ENCODE measurements around the gene PARP11. TPM values are rescaled to one million over a fixed set of nuclear protein-coding genes. Genes with fewer than 3 reads are reported as not detected.

Gene PARP11, protein sequence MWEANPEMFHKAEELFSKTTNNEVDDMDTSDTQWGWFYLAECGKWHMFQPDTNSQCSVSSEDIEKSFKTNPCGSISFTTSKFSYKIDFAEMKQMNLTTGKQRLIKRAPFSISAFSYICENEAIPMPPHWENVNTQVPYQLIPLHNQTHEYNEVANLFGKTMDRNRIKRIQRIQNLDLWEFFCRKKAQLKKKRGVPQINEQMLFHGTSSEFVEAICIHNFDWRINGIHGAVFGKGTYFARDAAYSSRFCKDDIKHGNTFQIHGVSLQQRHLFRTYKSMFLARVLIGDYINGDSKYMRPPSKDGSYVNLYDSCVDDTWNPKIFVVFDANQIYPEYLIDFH
- 10 to 100 TPM; 14.6 to 19.9 (median 18.9) TPM for polyA plus RNA-seq (ENCODE audit: insufficient read length in 4 of 4)

DNA sequence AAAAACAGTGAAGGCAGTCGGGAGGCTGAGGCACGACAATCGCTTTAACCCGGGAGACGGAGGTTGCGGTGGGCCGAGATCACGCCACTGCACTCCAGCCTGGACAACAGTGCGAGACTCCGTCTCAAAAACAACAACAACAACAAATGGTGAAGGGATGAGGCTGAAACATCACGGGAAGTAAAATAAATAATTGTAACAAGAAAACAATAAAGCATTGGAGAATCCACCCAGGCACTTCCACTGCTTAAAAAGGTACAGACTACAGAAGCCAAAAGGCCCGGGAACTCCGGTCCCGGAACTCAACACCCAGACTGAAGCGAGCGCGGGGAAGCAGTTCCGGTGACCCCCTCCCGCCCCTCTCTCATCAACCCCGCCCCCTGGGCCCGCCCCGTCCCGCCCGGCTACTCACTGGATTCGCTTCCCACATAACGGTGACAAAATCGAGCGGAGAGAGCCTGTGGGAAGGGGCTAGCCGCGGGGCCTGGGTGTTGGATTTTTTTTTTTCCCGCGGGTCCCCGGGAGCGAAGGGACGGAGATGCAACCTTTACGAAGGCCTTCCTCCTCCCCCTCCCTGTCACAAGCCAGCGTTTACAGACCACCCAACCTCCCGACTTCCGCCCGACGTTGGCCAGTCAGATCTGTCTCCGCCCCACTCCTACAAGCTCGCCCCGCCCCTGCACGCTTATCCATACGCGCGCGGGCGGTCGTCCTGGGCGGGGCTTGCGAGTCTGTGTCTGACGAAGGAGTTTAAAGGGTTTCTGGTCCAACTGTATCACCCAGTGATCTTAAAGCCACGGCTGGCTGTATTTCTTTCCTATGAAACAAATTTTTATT is at the start of gene PARP11:
PARP11 (minus strand) TSS at position 600 of the 837 bp plus-strand sequence; CDS start at position 430, 170 bp downstream.
- DNase-seq (ENCODE audit: low read depth in 4 of 4, low spot score in 3 of 4), result peak; percentile 91 to 95 (median 94)

- DNase-seq (ENCODE audit: low read depth in 4 of 4, low spot score in 3 of 4), result no peak
These were observed 48.8 kb upstream of the PARP11 start for GRCh38 chr12:3922033-3922432.

- no peak for DNase-seq (ENCODE audit: low read depth in 4 of 4, low spot score in 3 of 4)
These were observed 48.3 kb upstream of the PARP11 start for GRCh38 chr12:3921526-3921925.

DNA sequence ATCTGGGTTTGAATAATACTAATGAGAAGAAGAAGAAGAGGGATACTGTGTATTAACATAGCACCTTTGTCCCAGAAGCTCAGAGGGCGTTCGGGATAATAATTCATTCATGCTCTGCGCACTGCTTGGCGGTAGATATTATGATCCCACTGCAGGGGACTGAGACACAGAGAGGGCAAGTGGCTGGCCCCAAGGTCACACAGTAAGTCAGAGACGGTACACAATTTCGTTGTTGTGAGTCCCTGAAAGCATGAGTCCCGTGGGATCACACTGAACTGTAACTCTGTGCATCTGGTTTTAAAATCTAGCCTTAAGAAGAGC is 47.9 kb upstream of the PARP11 start:
- DNase-seq (ENCODE audit: low read depth in 4 of 4, low spot score in 3 of 4), result no peak

- DNase-seq (ENCODE audit: low read depth in 4 of 4, low spot score in 3 of 4), result no peak
These were observed 47.4 kb upstream of the PARP11 start for GRCh38 chr12:3920351-3921150.

DNA sequence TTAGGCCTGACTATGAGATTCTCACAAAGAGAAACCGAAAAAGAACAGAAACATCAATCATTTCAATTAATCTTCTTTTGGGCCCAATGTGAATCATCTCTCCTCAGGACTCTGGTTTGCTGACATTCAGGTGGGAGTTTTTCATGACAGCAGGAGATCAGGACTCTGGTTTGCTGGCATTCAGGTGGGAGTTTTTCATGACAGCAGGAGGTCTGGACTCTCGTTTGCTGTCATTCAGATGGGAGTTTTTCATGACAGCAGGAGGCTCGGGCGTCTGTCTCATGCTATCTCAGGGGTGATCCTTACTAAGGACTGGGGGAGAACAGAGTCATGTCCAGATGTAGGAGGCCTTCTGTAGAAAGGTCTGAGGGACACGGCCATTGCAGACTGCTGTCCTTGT is 40.1 kb upstream of the PARP11 start:
- no peak for DNase-seq (ENCODE audit: low read depth in 4 of 4, low spot score in 3 of 4)

- DNase-seq (ENCODE audit: low read depth in 4 of 4, low spot score in 3 of 4), result no peak
These were observed 39.7 kb upstream of the PARP11 start for GRCh38 chr12:3912863-3913262.

GRCh38 chr12:3911409-3911808 is 38.2 kb upstream of the PARP11 start:
- DNase-seq (ENCODE audit: low read depth in 4 of 4, low spot score in 3 of 4), result no peak

- DNase-seq (ENCODE audit: low read depth in 4 of 4, low spot score in 3 of 4), result no peak
These were observed 32.5 kb upstream of the PARP11 start for GRCh38 chr12:3905664-3906063.

DNA sequence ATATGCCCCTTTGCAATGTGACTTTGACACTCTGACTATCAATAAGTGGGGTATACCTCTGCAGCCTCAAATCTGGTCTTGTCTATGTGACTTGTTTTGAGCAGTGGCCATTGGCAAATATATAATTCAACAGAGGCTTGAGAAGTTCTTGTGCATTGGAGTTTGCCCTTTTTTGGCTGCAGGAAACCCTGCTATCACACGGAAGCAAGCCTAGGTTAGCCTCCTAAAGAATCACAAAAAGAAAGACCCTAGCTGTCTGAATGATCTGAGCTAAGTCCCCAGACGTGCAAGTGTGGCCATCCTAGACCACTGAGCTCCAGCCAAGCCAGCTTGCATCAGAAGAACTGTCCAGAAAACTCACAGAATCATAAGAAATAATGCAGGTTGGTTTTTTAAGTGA is 31.8 kb upstream of the PARP11 start:
- no peak for DNase-seq (ENCODE audit: low read depth in 4 of 4, low spot score in 3 of 4)

- DNase-seq (ENCODE audit: low read depth in 4 of 4, low spot score in 3 of 4), result no peak
These were observed 29.7 kb upstream of the PARP11 start for GRCh38 chr12:3902921-3903320.

DNA sequence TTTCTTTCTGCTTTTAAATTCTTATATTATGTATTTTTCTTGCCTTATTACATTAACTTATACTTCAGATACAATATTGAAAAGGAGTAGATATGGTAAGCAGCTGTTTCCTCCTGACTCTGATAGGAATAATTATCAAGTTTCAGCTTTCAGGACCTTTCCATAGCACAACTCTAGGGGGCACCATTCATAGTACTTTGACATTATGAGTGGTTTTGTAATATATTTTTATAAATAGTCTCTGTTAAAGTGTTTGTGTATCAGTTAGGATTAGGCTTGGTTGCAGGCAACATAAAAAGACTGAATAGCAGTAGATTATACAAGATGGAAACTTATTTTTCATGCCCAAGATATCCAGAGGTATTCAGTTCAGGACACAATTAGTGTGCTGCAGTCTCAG is 27.9 kb upstream of the PARP11 start:
- no peak for DNase-seq (ENCODE audit: low read depth in 4 of 4, low spot score in 3 of 4)

DNA sequence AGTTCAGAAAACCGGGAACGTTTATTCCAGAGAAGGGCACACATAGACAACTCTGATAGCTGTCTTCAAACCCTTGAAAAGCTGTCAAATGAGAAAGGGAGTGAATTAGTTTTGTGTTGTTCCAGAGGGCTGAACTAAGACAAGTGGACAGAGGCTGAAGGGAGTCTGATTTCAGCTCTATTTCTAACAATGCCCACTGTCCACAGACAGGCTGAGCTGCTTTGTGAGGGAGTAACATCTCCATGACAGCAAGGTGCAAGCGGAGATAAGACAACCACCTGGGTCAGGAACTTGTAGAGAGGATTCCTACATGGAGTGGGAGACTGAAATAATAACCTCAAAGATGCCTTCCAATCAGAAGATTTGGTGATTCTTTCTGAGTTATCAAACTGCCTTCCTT is 25.6 kb upstream of the PARP11 start:
- no peak for DNase-seq (ENCODE audit: low read depth in 4 of 4, low spot score in 3 of 4)

- no peak for DNase-seq (ENCODE audit: low read depth in 4 of 4, low spot score in 3 of 4)
These were observed 24.3 kb upstream of the PARP11 start for GRCh38 chr12:3897371-3897971.

DNA sequence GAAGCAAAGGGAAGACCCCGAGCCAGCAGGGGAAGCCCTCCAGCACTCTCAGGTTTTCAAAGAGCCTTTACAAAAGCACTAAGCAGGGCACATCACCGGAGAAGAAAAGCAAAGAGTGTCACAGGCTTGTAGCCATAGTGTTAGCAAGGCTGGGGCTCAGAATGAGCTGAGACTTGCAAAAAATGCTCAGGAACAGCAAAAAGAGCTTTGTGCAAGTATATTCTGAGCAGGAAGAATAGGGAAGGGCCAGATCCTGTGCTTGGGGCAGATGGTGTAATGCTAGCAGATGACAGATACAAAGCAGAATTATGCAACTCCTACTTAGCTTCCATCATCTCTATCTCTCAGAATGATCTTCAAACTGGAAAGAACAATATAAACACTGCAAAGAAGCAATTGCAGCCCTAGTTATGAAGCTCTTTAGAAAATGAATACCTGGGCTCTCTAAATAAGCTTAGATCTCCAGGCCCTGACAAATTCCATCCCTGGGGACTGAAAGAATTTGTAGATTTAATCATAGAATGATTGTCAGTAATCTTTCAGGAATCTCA is 23.7 kb upstream of the PARP11 start:
- DNase-seq (ENCODE audit: low read depth in 4 of 4, low spot score in 3 of 4), result no peak

DNA sequence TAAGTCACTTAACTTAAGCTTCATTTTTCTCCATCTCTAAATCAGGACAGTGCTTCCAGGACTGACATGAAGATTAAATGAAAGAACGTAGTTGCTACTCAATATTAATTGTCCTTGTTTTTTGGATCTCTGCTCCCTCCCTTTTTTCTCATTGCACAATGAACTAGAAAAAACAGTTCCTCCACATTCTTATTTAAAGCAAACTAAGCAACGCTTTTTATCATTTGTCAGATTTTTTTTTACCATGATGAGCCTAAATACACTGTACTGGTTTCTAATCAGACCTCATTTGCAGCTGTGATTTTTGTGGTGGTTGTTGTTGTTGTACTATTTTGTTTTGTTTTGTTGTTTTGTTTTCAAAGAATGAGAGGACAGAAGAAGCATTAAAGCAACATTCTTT is 23.2 kb upstream of the PARP11 start:
- DNase-seq (ENCODE audit: low read depth in 4 of 4, low spot score in 3 of 4), result no peak

- no peak for DNase-seq (ENCODE audit: low read depth in 4 of 4, low spot score in 3 of 4)
These were observed 19.4 kb upstream of the PARP11 start for GRCh38 chr12:3892631-3893030.

DNA sequence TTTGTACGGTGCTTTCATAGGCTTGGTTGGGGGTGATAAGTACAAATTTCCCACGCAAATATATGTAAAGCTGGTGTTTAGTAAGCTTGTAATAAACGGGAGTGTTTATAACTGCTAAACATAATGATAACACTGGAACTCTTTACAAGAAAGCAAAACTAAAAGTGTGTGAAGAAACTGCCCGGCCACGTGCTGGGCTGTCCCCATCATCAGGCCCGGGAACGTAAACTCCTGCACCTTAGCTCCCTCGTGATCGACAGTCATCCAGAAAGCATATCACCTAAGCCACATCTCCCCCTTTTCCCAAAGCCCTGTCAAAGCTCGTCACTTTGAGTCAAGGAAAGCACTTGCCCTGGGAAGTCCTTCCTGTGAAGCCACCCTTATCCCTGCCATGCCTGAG is 18.0 kb upstream of the PARP11 start:
- DNase-seq (ENCODE audit: low read depth in 4 of 4, low spot score in 3 of 4), result no peak

DNA sequence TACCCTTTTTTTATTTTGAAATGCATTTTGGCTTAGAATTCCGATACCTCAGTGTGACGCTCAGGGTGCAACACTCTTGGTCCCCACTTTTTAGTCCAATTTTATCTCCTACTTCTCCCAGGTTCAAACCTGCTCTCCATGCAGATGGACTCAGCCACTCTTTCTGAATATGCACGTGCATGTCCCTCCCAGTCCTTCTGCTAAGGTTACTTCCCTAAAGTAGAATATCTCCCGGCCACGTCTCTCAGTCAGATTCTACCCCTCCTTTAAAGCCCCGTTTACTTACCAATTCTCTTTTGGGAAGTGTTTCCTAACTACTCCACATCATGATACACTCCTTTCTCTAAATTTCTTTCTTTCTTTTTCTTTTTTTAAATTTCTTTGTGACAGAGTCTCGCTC is 15.5 kb upstream of the PARP11 start:
- no peak for DNase-seq (ENCODE audit: low read depth in 4 of 4, low spot score in 3 of 4)

DNA sequence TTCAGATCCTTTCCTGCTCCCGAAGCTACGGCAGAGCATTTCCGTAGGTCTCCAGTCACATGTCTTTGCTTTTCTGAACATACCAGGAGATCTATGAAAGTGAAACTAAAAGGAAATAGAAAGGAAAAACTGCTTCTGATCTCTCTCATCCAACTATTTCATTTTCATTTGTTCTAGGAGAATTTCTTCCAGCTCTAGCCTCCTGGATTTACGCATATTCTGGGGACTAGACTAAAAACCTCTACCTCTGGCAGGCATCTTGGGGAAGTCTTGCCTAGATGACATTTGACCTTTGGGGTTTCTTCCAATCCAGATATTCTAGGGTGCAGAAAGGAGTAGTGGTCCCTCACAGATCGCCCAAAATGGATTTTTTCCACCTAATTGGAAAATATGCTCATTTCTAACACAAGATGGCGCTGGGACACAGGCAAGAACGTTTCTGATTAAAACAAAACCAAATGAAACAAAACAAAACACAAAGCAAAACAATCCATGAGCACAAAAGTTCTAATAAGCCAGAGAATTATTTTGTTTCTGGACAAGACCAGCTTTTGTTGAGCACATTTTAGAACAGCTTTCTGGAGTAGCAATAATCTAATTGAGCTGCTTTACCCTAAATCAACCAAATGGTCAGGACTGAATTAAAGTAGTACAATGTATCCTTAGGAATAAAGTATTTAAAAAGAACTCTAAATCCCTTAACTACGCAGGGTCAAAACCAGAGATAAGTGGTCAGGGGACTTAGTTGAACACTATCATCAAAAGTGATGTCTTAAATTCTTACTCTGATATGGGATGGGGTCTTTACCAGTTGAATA is 12.3 kb upstream of the PARP11 start:
- DNase-seq (ENCODE audit: low read depth in 4 of 4, low spot score in 3 of 4), result peak; percentile 51 to 66 (median 60)

All from right renal pelvis (tissue), 4 donors.